Spleen (tissue), 7 donors: ENCODE measurements around the gene EMC8.

Source experiments
- CTCF ChIP-seq, 11 experiments: fragments of 200-600 bp in 7 of 11; fragments of 450-650 bp in 4 of 11; sonication (generic) in 4 of 11; IDR thresholded peaks in 8 of 11; conservative IDR thresholded peaks in 3 of 11; 1 replicate in 7 of 11; 2 replicates in 4 of 11; pipeline versions ENCODE4 v1.4.0 to v1.8.0; 2016 to 2021; ENCODE audit warnings: antibody characterized with exemption in 11 of 11, inconsistent platforms in 4 of 11, mild to moderate bottlenecking in 1 of 11
- POLR2A ChIP-seq, 3 donors: fragments of 450-650 bp; IDR thresholded peaks; one replicate each; pipeline ENCODE4 v1.5.1; 2017; ENCODE audit warnings: antibody characterized with exemption in 3 of 3, mild to moderate bottlenecking in 1 of 3
- donor health status: DM: no; HTN: no; CAD: no; lungs with moderate emphysema.
- donor health status: DM: no; HTN: no; CAD: no.
- donor health status: DM: no; HTN: no; CAD: no.

- TF ChIP-seq CTCF (IDR thresholded peaks at IDR 0.05 in 8 of 11, conservative IDR thresholded peaks at IDR 0.05 in 3 of 11): no peak
- TF ChIP-seq POLR2A (IDR thresholded peaks at IDR 0.05): no peak
These were observed 6.2 kb upstream of the EMC8 start for GRCh38 chr16:85805442-85806045.
